GM19395 (cell line): Measurements from ENCODE around the gene CEMIP2.

Experiments used
- ATAC-seq: cut with Tn5 transposase; IDR thresholded peaks from one replicate; pipeline ENCODE4 v1.9.1; 2021; ENCODE audit warnings: mild to moderate bottlenecking, moderate library complexity; ENCODE audit not compliant: unreplicated experiment

The CEMIP2 gene

DNA sequence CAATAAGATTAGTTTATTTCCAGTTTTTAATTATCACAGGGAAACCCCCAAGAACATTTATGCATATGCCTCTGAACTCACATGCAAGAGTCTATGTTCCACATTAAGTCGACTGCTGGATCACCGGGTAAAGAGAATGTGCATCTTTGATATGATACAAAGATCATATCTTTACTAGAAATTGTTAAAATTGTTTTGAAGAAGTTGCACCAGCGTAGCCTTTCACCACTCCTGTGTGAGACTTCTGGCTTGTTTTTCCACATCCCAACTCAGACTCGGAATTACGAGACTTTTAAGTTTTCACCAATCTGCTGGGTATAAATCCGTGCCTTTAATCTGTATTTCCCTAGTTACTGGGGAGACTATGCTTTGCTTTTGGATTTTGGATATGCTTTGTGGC is 113.2 kb downstream of the CEMIP2 start:
- ATAC-seq, result no peak

DNA sequence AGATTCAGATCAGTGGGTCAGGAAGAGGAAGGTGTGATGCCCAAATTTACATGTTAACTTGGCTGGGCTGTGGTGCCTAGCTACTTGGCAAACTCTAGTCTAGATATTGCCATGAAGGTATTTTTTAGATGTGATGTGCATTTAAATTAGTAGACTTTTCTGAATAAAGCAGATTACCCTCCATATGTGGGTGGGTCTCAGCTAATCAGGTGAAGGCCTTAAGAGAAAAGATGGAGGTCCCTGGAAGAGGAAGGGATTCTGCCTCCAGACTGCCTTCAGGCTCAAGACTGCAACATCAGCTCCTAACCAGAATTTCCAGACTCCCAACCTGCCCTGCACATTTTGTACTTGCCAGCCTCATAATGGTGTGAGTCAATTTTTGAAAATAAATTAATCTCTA is 115.8 kb downstream of the CEMIP2 start:
- no peak for ATAC-seq

DNA sequence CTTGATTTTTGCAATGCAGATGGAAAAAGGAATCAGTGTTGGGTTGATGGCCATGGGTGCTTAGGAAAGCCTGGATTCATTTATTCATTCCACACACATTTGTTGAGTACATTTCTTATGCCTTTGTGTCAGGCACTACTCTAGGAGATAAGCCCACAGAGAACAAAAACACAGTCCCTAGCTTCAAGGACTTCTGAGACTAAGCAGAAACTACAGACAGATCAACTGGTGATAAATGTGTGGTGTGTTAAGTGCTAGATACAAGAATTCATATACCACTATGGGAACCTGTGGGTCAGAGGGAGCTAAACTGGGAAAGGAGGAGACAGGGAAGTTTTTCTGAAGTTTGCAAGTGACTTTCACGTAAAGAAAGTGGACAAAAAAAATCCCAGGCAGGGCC is 119.9 kb downstream of the CEMIP2 start:
- no peak for ATAC-seq

DNA sequence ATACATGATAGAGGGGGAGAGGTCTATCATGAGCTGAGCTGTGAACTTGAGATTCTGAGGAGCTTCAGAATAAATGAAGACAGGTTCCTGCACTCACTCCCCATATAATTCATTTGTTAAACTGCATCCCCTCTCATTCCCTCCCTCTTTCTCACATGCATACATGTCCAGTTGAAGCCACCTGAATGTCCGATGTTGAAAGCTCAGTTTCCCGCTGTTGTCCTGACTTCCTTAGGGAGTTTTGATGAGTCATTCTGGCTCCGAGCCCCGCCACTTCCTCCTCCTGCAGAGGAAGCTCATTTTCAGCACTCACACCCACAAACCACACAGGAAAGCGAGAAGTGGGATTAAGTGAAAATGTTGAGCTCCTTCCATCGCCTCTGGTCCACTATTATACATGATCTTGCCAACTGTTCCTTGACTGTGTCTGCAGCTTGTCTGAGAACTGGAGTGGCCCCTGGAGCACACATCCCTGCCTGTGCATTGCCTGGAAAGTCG is 121.2 kb downstream of the CEMIP2 start:
- ATAC-seq, result peak; percentile 75

DNA sequence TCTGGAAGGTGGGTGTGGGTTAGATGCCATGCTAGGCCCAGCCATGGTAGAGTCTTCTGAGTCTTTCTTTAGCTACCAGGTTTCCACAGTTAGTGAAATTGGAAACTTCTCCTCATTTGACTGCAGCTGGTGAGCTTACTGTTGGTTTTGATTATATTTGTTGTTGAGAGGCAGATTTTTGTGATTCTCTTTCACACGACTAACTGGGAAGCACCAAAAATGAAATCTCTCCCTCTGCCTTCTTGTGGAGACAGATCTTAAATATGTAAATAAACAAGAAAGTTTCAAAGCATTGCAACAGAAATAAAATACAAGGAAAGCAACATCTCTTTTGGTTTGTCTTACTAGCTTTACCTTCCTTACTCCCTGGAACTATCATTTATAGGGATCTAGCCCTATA is 122.2 kb downstream of the CEMIP2 start:
- ATAC-seq, result no peak

DNA sequence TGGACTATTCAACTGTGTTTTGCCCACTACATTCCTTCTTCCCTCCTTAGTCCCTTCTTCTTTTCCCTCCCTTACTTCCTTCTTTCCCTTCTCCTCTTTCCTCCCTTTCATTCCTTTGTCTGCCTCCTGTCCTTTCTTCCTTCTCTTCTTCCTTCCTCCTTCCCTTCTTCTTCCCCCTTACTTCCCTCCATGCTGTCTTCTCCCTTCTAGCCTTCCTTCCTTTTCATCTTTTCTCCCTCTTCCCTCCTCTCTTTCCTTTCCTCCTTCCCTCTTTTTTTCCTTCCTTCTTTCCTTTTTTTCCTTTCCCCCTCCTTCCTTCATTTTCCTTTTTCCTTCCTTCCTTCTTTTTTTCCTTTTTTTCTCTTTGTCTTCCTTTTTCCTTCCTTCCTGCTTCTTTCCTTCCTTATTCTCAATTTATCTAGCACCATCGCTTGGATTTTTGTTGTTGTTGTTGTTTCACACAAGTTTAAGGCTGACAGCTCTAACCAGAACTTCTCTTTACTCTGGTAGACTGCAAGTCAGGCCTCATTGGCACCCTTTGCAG is 123.4 kb downstream of the CEMIP2 start:
- ATAC-seq, result no peak

DNA sequence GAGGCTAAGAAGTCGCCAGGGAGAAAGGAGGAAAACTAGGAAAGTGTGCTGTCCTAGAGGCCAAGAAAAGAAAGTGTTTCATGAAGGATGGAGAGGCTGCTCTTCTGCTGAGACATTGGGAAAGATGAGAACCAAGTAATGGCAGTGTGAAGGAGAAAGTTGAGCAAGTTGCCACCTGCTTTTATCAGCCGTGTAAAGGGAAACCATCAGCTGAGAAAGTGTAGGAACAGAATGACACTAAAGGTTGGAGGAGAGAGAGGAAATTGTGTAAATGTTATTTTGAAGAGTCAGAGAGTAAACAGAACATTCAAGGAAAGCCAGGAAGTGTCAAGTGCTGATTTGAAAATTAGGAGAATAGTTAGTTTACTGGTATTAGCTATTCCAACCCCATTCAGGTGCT is 125.0 kb downstream of the CEMIP2 start:
- ATAC-seq, result no peak

DNA sequence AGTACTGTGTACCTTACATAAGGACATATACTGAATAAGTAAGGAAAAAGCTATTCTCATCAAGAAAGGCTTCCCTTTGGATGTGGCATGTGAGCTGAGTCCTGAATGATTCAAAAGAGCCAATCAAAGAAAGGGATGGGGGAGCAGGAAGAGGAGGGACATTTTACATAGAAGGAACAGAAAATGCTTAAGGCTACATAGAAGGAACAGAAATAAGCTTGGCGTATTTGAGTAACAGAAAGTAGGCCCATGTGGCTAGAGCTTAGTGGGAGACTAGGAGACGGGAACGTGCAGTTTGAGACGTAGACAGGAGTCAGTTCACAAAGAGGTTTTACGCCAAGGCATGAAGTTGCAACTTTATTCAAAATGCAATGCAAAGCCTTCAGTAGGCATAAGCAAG is 126.3 kb downstream of the CEMIP2 start:
- ATAC-seq, result no peak

DNA sequence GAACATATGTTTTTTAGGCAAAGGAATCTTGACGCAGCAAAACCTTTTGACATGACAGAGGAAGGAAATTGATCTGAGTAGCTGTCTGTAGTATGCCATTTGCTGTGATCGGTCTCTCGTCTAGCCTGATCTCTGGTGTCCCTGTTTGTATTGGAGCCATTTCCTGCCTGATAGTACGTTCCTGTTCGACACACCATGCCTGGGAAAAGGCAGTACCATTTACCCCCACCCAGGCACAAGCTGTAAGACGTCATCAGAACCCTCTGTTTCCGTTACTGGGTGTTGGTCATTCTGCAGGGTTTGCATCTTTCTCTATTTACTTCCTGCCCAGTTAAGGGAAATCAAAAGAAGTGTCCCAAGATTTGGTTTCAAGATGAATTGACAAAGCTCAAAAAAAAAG is 129.7 kb downstream of the CEMIP2 start:
- ATAC-seq, result no peak

DNA sequence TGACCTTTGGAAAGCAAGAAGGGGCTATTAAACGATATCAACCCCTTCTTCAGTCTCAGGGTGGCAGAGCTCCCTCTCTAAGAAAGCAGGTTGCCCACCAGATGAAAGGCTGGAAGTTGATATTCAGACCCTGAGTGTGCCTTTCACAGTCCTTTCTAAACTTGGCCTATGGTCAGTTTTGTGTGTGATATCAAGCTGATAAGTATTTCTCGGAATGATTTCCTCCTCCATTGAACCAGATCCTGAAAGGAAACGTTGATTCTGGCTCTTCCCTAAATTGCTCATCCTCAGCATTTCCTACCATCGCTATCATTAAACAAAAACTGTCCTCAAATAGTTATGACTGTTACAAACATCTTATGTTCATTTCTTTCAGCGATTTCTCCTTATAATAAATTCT is 130.4 kb downstream of the CEMIP2 start:
- no peak for ATAC-seq

DNA sequence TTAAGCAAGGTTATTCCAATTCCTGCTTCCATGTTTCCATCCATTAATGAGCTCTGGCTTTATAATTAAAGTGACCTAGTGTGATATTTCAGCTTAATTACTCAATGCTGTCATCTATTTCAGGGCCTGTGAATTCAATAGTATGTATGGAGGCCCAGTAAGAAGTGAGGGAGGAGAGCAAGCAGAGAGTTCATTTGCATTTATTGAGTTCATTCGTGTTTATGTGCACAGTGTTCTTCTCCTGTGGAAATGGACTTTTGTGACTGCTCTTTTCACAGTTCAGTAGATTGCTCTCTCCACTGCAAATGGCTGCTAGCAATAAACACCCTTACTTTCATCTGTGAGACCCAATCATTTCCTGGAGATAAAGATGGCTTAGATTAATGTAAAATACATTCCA is 130.9 kb downstream of the CEMIP2 start:
- no peak for ATAC-seq

DNA sequence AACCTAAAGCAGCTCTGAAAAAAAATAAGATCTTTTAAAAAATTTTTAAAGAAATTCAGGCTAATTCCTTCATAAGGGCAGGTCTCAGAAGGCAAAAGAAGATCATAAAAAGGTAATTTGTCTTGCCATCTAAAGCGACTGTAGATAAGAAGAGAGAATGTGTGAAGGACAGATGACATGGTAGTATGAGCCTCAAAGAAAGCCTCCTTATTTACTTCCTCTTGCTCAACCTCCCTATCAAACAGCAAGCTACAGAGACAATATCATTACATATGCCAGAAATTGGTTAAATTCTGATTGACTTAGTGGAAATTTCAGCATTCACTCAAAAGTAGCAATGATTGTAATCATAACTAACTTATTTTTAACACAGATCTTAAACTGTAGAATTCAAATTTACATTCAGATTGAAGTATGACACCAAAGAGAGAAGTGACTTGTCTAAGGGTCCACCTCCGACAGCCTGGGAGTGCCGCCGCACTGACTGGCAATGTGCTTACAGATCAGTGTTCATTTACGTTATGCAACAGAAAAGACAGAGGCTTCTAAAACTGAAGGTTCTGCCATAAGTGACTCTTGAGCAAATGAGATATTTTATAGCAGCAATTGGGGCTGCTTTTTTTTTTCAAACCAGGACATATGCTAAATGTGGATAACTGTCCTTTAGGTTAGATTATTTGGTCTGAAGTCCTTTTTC is 132.0 kb downstream of the CEMIP2 start:
- ATAC-seq, result no peak

DNA sequence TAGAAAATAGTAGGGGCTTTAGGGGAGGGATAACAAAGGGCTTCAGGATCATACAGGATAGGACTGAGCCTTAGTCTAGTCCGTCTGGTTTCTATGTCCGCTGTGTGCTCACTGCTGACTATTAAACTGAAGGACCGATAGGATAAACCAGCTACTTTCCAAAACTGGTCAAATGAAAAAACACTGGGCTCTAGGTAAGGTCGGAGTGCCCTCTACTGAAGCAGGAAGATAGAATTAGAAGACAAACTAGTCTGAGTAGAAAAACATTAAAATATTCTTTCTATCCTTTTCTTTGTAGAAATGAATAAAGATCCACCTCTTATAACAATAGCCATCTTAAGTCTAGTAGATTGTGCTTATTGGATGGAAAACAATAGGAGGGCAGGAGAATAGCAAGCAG is 133.6 kb downstream of the CEMIP2 start:
- ATAC-seq, result no peak
